ENCODE measurements around the gene SDHA.
"Not testable (repeated sequence)": the region's sequence is repeated elsewhere in the genome, so short reads cannot be mapped to it uniquely, and the experiment has no call there.

The SDHA gene

DNA sequence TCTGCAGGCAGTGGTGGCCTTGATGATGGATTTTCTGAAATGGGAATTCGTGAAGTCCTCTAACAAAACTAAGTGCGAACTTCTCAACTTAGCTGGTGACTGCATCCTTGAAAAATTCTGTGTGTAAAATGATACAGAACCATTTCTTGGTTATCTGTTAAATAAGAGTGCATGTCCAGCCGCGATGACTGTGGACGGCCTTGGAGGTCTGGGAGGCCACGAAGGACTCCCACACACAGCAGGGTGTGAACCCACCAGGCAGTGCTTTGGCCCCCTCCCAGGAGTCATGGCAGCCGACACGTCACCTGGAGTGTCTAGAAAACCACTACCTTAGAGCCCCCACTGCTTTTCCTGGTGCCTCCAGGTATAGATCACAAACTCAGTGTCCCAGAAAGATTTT lies 85.6 kb downstream of the SDHA start:
- DNase-seq: not testable (repeated sequence)

- DNase-seq: no peak
These were observed 86.9 kb downstream of the SDHA start for GRCh38 chr5:305050-305449.

DNA sequence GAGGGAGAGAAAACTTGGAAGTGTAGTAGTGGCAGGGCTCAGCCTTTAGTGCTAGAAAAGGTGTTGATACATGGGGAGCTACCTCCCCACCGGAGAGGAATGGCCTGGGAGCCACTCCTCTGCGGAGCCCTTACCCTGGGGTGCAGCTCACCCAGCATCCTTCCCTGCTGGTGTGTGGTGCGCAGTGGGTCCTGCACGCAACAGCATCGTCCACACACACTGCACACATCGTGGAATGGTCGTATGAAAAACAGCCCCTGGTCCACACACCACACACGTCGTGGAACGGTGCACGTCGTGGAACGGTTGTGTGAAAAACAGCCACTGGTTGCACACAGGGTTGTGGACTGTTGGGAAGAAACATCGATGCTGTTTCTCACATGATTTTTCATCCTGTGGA lies 87.3 kb downstream of the SDHA start:
- no peak for DNase-seq

- DNase-seq: no peak
These were observed 88.1 kb downstream of the SDHA start for GRCh38 chr5:306011-306805.
